ENCODE measurements around the gene CEP170B.
"Not testable (repeated sequence)": the region's sequence is repeated elsewhere in the genome, so short reads cannot be mapped to it uniquely, and the experiment has no call there.

DNA sequence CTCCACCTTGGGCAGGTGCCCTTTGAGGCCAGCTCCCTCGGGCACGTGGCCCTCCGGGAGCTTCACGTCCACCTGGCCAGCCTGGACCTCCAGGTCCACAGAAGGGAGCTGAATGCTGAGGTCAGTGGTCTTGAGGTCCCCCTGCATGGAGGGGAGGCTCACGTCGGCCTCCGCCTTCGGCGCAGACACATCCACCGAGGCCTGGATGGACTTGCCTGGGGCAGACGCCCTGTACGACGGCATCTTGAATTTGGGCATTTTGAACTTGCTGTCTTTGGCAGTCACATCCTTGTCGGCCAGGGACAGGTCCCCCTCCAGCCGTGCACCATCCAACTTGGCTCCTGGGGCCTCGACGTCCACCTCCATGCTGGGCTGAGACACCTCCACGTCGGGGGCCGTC, 80.2 kb downstream of the CEP170B start:
- TF ChIP-seq, protein P1, sequence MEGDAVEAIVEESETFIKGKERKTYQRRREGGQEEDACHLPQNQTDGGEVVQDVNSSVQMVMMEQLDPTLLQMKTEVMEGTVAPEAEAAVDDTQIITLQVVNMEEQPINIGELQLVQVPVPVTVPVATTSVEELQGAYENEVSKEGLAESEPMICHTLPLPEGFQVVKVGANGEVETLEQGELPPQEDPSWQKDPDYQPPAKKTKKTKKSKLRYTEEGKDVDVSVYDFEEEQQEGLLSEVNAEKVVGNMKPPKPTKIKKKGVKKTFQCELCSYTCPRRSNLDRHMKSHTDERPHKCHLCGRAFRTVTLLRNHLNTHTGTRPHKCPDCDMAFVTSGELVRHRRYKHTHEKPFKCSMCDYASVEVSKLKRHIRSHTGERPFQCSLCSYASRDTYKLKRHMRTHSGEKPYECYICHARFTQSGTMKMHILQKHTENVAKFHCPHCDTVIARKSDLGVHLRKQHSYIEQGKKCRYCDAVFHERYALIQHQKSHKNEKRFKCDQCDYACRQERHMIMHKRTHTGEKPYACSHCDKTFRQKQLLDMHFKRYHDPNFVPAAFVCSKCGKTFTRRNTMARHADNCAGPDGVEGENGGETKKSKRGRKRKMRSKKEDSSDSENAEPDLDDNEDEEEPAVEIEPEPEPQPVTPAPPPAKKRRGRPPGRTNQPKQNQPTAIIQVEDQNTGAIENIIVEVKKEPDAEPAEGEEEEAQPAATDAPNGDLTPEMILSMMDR (IDR thresholded peaks at IDR 0.05): not testable (repeated sequence)
- not testable (repeated sequence) for TF ChIP-seq POLR2A (IDR thresholded peaks at IDR 0.05)
